ENCODE results near the gene ADTRP.
"Not testable (repeated sequence)": the region's sequence is repeated elsewhere in the genome, so short reads cannot be mapped to it uniquely, and the experiment has no call there.

ADTRP gene

DNA sequence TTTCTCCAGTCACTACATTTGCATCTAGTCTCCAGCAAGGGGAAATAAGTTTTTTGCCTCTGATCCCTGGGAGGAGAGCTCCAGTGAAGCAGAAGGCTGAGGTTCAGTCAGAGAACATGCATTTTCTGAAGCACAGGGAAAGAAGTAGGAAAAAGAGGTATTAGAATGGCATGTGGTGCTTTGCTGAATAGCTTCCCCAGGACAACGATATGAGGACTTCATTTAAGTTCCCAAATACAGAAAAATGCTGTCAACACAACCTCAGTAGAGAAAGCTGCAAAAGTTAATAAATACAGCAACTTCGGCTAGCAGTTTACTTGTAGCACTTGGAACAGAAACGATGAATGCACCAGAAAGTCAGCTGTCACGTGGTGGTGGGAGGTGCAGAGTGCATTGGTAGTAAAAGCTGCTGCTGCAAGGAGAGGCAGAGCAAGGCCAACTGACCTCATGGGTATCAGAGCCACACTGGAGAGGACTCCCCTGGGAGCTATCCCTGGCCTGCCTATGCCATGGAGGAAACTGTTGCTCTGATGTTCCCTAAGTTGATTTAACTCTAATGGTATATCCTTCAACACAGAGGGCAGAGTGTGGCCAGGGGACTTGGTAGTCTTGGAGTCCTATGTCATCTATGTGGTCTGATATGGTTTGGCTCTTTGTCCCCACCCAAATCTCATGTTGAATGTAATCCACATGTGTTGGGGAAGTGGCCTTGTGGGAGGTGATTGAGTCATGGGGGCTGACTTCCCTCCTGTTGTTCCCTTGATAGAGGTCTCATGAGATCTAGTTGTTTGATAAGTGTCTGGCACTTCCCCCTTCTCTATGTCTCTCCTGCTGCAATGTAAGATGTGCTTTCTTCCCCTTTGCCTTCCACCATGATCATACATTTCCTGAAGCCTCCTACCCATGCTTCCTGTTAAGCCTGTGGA is 85.9 kb downstream of the ADTRP start:
- no peak for DNase-seq (ENCODE audit: low read depth in 2 of 2)

DNA sequence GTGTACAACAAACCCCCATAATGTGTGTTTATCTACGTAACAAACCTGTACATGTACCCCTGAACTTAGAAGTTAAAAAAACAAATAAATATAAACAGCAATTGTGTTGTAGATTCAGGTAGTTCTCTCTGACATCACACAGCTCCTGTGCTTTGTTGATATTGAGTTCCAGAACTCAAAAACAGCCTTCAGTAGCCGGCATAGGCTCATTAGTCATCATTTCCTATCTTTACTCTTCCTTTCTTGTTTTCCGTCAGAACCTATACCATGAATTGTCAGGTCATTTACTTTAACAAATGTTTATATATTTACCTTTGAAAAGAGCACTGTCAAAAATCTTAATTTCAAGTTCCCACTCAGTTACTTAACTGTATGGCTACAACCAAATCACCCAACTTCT is 88.8 kb downstream of the ADTRP start:
- DNase-seq (ENCODE audit: low read depth in 2 of 2): no peak

DNA sequence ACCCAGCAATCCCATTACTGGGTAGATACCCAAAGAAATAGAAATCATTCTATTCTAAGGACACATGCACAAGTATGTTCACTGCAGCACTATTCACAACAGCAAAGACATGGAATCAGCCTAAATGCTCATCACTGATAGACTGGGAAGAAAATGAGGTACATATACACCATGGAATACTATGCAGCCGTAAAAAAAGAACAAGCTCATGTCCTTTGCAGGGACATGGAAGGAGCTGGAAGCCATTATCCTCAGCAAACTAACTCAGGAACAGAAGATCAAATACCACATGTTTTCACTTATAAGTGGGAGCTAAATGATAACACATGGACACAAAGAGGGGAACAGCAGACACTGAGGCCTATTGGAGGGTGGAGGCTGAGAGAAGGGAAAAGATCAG is 89.2 kb downstream of the ADTRP start:
- DNase-seq (ENCODE audit: low read depth in 2 of 2): not testable (repeated sequence)

GRCh38 chr6:11688425-11688709 is 90.2 kb downstream of the ADTRP start:
- DNase-seq (ENCODE audit: low read depth in 2 of 2): no peak

GRCh38 chr6:11685481-11686093 is 93.0 kb downstream of the ADTRP start:
- DNase-seq (ENCODE audit: low read depth in 2 of 2): no peak

DNA sequence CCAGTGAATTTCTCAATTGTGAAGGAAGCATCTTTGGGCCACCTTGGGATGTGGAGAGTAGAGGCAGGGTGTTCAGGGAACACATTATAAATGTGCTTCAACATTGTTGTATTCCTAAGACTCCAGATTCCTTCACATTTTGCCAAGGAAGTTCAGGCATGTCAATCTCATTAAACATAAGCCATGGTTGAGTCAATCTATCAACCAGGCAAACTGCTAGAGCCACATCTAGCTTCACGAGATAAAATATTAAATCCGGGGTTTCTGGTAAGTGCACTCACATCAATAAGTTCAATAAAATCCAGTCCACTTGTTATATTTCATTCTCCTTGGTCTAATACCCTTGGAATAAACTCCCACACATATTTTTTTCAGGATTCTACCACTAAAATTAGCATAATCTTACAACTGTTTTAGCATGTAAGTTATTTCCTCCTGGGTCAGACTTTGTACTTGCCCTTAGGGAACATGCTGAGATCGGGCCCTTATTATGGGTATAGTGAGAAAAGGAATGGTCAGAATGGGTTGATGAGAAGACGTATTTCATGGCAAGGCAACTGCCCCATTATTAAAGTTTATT is 93.6 kb downstream of the ADTRP start:
- no peak for DNase-seq (ENCODE audit: low read depth in 2 of 2)

GRCh38 chr6:11683871-11684270 is 94.7 kb downstream of the ADTRP start:
- DNase-seq (ENCODE audit: low read depth in 2 of 2): no peak

- no peak for DNase-seq (ENCODE audit: low read depth in 2 of 2)
These were observed 96.0 kb downstream of the ADTRP start for GRCh38 chr6:11682561-11682975.

DNA sequence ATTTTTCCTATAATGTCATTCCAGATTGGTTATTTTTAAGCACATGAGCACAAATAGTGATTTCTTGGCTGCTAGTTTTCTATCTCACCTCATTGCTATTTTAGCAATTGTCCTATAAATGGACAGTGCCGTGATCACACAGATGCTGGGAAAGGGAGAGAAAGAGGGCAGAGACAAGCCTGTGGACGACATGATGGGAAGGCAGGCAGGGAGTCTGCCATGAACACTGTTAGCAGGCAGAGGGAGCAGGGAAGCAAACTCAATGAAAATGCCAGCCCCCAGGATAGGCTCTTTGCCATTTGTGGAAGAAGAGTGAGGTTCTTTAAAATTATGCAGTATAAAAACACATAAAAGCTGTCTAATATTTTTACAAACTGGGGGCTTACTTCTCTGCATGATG is 96.8 kb downstream of the ADTRP start:
- DNase-seq (ENCODE audit: low read depth in 2 of 2): no peak

GRCh38 chr6:11681357-11681756 is 97.2 kb downstream of the ADTRP start:
- no peak for DNase-seq (ENCODE audit: low read depth in 2 of 2)

DNA sequence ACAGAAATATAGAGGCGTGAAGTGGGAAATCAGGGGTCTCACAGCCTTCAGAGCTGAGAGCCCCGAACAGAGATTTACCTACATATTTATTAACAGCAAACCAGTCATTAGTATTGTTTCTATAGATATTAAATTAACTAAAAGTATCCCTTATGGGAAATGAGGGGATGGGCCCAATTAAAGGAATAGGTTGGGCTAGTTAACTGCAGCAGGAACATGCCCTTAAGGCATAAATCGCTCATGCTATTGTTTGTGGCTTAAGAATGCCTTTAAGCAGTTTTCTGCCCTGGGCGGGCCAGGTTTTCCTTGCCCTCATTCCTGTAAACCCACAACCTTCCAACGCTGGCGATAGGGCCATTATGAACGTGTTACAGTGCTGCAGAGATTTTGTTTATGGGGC is 98.1 kb downstream of the ADTRP start:
- not testable (repeated sequence) for DNase-seq (ENCODE audit: low read depth in 2 of 2)

DNA sequence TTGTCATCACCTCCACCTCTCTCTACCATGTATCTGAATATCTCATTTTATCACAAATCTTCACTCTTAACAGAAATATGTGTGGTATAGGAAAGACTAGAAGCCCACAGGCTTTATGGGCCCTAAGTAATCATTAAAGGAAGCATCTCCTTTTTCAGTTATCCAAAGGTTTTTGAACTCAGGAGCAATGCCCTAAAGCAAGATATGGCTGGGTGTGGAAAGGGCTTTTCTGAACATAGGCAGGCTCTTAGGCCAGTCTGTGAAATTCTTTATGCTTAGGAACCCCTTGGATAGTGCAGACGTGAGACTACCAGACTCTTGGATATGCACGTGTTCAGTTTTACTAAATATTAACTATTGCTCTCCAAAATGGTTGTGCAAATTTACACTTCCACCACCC is 99.5 kb downstream of the ADTRP start:
- no peak for DNase-seq (ENCODE audit: low read depth in 2 of 2)

DNA sequence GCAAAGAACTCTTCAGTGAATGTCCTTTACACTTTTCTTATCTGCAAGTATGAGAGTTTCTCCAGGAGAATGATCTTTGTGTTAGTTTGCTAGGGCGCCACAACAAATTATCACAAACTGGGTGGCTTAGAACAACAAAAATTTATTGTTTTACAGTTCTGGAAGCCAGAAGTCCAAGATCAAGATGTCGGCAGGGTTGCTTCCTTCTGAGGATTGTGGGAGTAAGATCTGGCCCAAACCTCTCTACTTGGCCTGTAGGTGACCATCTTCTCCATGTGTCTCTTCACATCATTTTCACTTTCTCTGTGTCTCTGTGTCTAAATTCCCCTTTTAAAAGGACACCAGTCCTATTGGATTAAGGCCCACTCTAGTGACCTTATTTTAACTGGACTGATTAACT is 103.0 kb downstream of the ADTRP start:
- DNase-seq (ENCODE audit: low read depth in 2 of 2): no peak

GRCh38 chr6:11672669-11673068 is 105.9 kb downstream of the ADTRP start:
- no peak for DNase-seq (ENCODE audit: low read depth in 2 of 2)

GRCh38 chr6:11672256-11672655 is 106.3 kb downstream of the ADTRP start:
- no peak for DNase-seq (ENCODE audit: low read depth in 2 of 2)

- DNase-seq (ENCODE audit: low read depth in 2 of 2): no peak
These were observed 108.9 kb downstream of the ADTRP start for GRCh38 chr6:11669696-11670095.

DNA sequence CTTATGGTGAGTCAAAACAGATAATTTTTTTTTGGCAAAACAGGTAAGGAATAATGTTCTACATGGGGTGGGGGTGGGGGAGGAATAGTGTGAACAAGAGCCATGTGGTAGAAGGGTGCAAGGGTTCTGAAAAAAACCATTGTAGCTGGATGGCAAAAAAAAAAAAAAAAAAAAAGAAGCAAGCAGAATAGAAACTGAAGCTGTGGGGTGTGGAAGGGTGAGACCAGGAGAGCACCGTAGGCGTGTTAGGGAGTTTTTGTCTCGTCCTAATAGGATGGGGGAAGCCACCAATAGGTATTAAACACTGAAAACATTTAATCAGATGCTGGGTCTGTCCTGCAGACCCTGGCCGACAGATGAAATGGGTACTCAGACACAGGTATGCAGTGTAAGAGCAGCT is 110.1 kb downstream of the ADTRP start:
- DNase-seq (ENCODE audit: low read depth in 2 of 2): no peak

GRCh38 chr6:11667876-11668275 is 110.7 kb downstream of the ADTRP start:
- no peak for DNase-seq (ENCODE audit: low read depth in 2 of 2)

- DNase-seq (ENCODE audit: low read depth in 2 of 2): no peak
These were observed 112.8 kb downstream of the ADTRP start for GRCh38 chr6:11665604-11666326.
